ENCODE measurements around the gene FABP7. TPM values are rescaled to one million over a fixed set of nuclear protein-coding genes. Genes with fewer than 3 reads are reported as not detected.

The FABP7 gene
- total RNA-seq, 1 donor from 2014 or later: not detected

GRCh38 chr6:122799140-122799745 is 19.7 kb downstream of the FABP7 start:
- no peak for TF ChIP-seq CTCF (conservative IDR thresholded peaks at IDR 0.05; ENCODE audit: low read depth, low read length)
- no peak overlapping the region for H3K4me3 ChIP-seq (ENCODE audit: low read depth, low read length)

GRCh38 chr6:122799916-122800686 is 20.6 kb downstream of the FABP7 start:
- no peak for DNase-seq (ENCODE audit: low read depth)
- H3K4me3 ChIP-seq (ENCODE audit: low read depth, low read length): no peak overlapping the region
- TF ChIP-seq CTCF (conservative IDR thresholded peaks at IDR 0.05; ENCODE audit: low read depth, low read length): no peak

More at GRCh38 chr6:122799140-122799745, 19.7 kb downstream of the FABP7 start:
- no peak for DNase-seq (ENCODE audit: low read depth)

- no peak for DNase-seq (ENCODE audit: low read depth)
- H3K4me3 ChIP-seq (ENCODE audit: low read depth, low read length): no peak overlapping the region
- no peak for TF ChIP-seq CTCF (conservative IDR thresholded peaks at IDR 0.05; ENCODE audit: low read depth, low read length)
Measured at GRCh38 chr6:122800906-122801305, 21.4 kb downstream of the FABP7 start.

GRCh38 chr6:122801397-122801796 is 21.9 kb downstream of the FABP7 start:
- no peak for DNase-seq (ENCODE audit: low read depth)
- H3K4me3 ChIP-seq (ENCODE audit: low read depth, low read length): no peak overlapping the region
- no peak for TF ChIP-seq CTCF (conservative IDR thresholded peaks at IDR 0.05; ENCODE audit: low read depth, low read length)

- no peak for DNase-seq (ENCODE audit: low read depth)
- no peak for TF ChIP-seq CTCF (conservative IDR thresholded peaks at IDR 0.05; ENCODE audit: low read depth, low read length)
- no peak overlapping the region for H3K4me3 ChIP-seq (ENCODE audit: low read depth, low read length)
Measured at GRCh38 chr6:122803171-122803661, 23.7 kb downstream of the FABP7 start.

GRCh38 chr6:122804962-122805485 is 25.5 kb downstream of the FABP7 start:
- DNase-seq (ENCODE audit: low read depth): no peak
- TF ChIP-seq CTCF (conservative IDR thresholded peaks at IDR 0.05; ENCODE audit: low read depth, low read length): no peak
- H3K4me3 ChIP-seq (ENCODE audit: low read depth, low read length): no peak overlapping the region
